Measurements from ENCODE around the gene TSPYL4. TPM values are rescaled to one million over a fixed set of nuclear protein-coding genes. Genes with fewer than 3 reads are reported as not detected.

Gene TSPYL4
- total RNA-seq, 1 donor from 2014 or later = 13.7 TPM

GRCh38 chr6:116268589-116269293 is 14.9 kb upstream of the TSPYL4 start:
- peak; percentile 83 for DNase-seq

GRCh38 chr6:116267836-116268588 is 14.1 kb upstream of the TSPYL4 start:
- no peak for DNase-seq

GRCh38 chr6:116266803-116267202 is 12.9 kb upstream of the TSPYL4 start:
- DNase-seq = no peak

- peak; percentile 81 for DNase-seq
These were observed 11.4 kb upstream of the TSPYL4 start for GRCh38 chr6:116265041-116265829.

GRCh38 chr6:116263353-116263752 is 9.5 kb upstream of the TSPYL4 start:
- no peak for DNase-seq

- no peak for DNase-seq
These were observed 4.6 kb upstream of the TSPYL4 start for GRCh38 chr6:116258520-116258919.

- no peak for DNase-seq
These were observed 2.8 kb upstream of the TSPYL4 start for GRCh38 chr6:116256694-116257093.

- peak; percentile 19 for DNase-seq
These were observed 1.4 kb upstream of the TSPYL4 start for GRCh38 chr6:116255246-116255800.

GRCh38 chr6:116254297-116255056 is 602 bp upstream of the TSPYL4 start:
- peak; percentile 45 for DNase-seq

GRCh38 chr6:116253188-116253504 is 729 bp downstream of the TSPYL4 start:
- no peak for DNase-seq

GRCh38 chr6:116251568-116252384 is 2.1 kb downstream of the TSPYL4 start:
- no peak for DNase-seq

GRCh38 chr6:116248577-116248976 is 5.3 kb downstream of the TSPYL4 start:
- DNase-seq = no peak

- DNase-seq = no peak
These were observed 6.6 kb downstream of the TSPYL4 start for GRCh38 chr6:116247285-116247684.

GRCh38 chr6:116246089-116246488 is 7.8 kb downstream of the TSPYL4 start:
- no peak for DNase-seq

- no peak for DNase-seq
These were observed 9.6 kb downstream of the TSPYL4 start for GRCh38 chr6:116244284-116244683.

GRCh38 chr6:116239856-116240255 is 14.0 kb downstream of the TSPYL4 start:
- DNase-seq = no peak

GRCh38 chr6:116239256-116239655 is 14.6 kb downstream of the TSPYL4 start:
- DNase-seq = no peak

- DNase-seq = no peak
These were observed 15.8 kb downstream of the TSPYL4 start for GRCh38 chr6:116238083-116238482.

GRCh38 chr6:116234689-116235088 is 19.2 kb downstream of the TSPYL4 start:
- DNase-seq = no peak

- DNase-seq = peak; percentile 97
These were observed 24.5 kb downstream of the TSPYL4 start for GRCh38 chr6:116229287-116229913.

- no peak for DNase-seq
These were observed 30.5 kb downstream of the TSPYL4 start for GRCh38 chr6:116223355-116223754.

Measured in tongue (tissue), 2 donors.